CMK (cell line): ENCODE data around the gene KATNAL2.

ENCODE experiments used
- DNase-seq: peaks from one replicate; pipeline ENCODE4 v3.0.0-alpha.2; 2010; ENCODE audit warnings: low read depth

The KATNAL2 gene

DNA sequence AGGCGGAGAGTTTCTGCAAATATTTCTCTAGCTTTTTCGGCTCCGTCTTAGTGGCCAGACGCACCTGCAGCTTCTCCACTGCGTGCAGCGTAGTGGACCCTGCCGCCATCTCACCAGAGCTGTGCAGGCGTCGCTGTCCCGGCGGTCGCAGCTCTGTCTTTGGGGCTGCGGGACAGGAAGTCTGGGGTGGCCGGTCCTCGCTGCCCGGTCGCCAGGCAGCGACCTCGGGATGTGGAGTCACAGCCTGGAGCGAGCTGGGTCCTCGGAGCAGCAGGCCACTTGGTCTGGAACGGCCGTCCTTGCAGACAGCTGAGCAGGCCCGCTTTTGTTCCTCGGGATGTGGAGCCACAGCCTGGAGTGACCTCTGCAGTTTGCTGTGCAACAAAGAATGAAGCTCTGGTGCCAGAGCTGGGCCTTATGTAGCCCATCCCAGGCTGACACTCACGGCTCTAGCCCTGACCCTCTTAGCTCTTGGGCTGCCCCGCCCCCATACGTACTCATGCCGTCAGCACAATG is 117.8 kb downstream of the KATNAL2 start, which contains the start of gene ELOA2:
Gene ELOA2 (minus strand): TSS at position 466 of the 516 bp plus-strand sequence. CDS start 357 bp downstream, at position 109.
- no peak for DNase-seq

DNA sequence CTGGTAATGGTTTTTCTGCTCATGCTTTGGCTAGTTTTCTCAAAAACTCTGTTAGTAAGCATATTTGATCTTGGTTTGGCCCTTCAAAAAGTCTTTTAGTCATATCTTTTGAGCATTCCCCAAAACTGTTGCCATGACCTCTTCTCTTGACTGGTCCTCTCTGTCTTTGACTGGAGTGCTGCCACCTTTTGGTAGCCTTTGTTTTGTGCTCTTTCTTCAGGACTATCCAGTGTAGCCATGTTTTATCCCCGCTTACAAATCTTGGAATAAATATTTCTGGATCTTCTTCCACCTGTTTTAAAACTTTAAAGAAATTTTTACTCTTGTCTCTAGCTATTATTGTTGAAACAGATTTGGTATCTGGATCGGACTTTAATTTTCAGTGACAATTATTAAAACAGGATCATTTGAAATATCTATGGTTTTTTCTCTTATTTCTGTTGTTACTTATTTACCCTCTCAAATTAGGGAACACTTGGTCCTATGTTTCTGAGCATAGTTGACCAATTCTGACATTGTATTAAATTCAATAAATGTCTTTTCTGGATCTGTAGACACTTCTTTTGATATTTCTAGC is 119.0 kb downstream of the KATNAL2 start:
- DNase-seq = no peak

DNA sequence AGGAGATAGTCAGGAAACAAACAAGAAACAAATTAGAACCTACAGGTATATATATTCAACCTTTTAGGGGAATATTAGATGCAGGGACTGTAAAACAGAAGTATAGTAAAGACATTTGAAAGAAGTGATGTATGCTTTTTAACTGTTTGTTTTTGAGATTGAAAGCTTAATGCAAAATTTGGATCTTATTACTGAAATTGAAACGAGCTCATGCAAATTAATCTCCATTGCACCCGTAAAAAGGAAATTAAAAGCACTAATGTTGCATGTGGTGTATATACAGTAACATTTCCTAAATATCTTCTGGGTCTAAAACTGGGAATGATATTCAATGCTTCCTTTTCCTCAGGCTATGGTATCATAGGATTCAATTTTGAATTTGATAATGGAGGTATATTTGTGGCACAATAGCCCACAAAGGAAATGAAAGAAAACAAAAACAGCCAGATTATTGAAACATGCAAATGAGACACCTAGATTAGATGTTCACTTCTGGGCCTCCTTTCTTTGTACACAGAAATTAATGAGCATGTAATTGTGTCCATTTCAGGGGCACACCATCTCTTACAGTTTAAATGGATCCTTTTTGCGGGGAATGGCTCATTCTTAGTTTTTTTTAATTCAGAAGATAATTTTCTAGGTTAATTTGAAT is 119.7 kb downstream of the KATNAL2 start:
- DNase-seq = no peak

DNA sequence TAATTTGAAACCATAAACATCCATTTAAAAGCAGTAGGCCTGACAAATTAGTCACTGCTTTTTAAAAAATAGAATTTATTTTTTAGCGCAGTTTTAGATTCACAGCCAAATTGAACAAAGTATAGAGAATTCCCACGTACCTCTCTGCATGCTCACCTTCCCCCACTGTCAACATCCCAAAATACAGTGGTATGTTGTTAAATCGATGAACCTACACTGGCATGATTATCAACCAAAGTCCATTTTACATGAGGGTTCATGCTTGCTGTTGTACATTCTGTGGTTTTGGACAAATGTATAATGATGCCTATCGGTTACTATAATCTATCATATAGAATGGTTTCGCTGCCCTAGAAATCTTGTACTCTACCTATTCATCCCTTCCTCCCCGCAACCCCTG is 123.6 kb downstream of the KATNAL2 start:
- no peak for DNase-seq

DNA sequence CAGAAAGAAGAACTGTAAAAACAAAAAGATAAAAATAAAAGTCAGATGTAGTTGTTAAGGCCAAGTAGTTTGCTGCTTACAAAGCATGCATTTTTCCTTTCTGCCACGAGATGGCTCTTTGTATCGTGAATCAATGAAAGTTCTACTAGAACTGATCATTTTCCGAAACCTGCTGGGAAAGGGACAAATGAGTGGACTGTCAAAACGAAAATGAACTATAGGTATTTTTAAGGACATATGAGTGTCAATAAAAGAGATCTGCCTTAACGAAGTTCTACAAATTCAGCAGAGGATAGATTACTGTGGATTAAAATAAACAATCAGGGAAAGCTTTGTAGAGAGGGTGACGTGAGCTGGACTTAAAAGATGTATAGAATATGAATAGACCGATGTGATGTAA is 133.1 kb downstream of the KATNAL2 start:
- no peak for DNase-seq

DNA sequence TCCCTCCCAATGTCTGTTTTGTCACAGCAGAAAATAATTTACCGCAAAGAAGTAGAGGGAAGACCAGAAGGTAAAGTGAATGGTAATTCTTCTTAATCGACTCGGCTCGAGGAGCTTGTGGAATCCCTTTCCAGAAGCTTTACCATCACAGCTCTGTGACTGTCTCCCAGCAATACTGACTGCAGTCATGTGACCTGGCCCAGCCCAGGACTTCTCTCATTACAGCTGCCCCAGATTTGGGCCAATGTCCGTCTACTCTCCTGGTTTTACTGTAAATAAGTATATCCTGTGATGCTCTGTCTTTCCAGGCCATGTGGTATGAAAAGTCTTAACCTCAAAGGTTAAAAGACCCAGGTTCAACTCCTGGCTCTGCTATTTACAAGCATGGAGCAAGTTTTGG is 137.0 kb downstream of the KATNAL2 start:
- DNase-seq = no peak

DNA sequence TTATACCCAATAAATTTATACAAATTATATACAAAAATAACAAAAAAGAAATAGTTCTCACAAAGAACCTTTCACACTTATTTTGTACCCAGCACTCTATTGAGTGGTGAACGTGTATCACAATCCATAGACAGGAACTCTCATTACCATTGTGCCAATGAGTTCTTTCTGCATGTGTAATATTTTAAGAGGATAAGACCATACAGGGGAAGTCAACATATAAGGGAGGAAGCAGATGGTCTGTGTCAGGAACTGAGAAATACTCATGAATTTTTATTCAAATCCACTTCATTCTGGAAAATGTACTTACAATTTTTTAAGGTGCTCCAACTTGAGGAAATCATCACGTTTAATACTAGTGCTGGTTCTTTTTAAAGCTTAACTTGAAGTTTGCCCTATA is 145.1 kb downstream of the KATNAL2 start:
- DNase-seq = no peak

DNA sequence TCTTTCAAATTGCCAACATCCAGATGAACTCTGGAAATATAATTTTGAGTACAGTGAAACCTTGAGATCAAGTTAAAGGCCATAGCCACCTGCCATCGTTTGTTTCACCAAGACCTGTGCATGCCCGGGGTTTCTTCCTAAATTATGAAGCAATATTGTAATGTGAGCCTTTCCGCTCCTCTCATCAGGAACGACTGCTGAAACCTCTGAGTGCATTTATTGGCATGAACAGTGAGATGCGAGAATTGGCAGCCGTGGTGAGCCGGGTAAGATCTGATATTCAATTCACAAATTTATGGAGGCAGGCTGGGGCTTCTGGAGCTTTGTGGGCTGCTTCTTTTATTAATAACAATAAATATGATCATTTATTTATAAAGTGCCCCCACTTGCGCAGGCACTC is 145.7 kb downstream of the KATNAL2 start:
- no peak for DNase-seq

DNA sequence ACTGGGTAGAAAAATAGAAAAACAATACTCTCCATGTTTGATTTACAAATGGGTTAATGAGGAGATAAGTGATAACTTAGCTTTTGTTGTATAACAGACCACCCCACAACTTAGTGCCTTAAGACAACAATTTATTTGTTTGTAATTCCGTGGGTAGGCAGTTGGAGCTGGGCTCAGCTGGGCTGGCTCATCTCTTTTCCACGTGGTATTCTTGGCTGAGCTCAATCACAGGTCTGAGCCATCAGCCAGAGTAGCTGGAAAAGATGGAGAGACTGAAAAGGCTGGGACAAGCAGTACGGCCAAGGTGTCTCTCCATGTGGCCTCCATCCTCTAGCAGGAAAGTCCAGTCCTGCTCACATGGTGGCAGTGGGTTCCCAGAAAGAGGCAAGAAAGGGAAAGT is 150.2 kb downstream of the KATNAL2 start:
- DNase-seq = no peak

DNA sequence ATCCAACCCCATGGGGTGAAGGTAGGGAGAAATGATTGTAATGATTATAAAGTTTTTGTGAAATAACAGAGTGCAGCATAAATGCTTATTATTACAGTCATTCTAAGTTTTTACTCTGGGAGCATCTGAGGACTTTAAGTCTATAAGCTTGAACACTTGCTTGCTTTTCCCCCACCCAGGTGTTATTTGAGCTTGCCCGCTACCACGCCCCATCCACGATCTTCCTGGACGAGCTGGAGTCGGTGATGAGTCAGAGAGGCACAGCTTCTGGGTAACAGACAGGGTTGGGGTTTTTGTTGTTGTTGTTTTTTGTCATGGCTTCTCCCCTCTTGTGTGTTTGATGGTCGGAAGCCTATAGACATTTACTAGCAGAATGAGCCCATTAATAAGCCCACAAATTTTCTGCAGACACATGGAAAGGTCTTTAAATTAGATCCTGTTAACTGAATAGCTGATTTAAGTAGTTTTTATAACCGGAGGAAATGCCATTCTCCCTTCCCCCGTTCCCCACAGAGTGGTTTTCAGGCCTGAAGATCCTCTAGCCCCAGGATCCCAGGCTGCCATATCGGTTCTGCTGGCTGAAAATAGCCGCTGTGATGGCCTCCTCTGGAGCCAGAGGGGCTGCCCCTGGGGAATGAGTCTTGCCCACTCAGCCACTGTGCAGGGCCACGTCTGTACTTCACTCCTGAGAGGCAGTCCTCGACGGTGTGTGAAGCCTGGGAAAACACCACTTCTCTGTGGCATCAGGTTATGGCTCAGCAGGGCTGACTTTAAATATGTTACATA is 157.9 kb downstream of the KATNAL2 start:
- DNase-seq = no peak

DNA sequence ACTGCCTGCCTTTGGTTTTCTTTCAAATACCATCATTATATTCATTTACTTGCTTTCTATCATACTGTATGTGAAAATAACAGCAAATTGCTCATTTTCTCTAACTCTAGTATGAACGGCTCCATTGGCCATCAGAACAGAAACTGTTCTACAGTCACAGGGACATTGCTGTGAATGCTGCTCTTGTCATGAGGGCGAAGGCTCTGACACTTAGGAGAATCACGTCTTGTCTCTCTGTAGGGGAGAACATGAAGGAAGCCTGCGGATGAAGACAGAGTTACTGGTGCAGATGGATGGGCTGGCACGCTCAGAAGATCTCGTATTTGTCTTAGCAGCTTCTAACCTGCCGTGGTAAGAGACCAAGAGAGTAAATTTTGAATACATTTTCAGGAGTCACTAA is 159.7 kb downstream of the KATNAL2 start:
- DNase-seq = no peak

DNA sequence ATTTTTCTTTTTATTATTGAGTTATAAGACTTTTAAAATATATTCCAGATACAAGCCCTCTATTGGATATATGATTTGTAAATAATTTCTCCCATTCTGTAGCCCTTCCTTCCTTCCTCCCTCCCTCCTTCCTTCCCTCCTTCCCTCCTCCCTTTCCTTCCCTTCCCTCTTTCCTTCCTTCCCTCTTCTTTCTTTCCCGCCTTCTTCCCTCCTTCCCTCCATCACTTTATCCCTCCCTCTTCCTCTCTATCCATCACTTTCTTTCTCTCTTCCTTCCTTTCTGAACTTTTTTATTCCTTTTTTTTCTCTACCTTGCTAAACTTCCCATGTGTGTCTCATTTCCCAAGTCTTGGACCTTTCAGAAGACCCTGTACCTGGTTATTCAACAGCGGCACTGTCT is 163.5 kb downstream of the KATNAL2 start:
- no peak for DNase-seq

DNA sequence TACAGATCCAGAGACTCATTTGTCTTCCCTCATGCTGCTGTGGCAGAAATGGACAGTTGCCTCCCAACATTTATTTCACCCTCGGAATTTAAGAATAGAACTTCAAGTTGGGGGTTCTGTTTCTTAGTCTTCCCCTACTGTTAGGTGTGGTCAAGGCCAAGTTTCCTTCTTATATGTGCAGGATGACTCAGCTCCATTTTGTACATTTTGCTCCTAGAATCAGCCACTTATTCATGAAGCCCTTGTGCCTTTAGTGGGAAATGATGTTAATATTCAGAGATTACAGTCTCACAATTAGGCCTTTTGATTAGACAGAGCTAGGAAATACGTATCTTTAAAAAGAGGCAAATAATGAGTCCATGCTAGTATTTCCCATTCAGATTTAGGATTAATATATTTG is 164.2 kb downstream of the KATNAL2 start:
- no peak for DNase-seq

DNA sequence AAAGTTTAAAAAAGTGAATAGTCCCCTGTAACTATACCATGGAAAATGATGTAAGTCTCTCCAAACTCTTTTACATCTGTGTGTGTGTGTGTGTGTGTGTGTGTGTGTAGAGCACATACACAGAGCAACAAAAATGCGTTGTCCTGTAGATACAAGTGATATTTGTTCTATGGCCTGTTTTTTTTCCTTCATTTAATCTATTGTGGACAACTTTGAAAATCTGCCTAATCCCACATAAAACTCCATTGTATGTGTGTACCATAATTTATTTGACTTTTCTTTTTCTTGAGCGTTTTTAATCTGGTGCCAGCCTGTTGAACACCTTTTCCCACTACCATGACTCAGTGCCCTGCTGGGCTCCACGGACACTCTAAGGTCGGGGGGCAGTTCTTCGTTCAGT is 170.3 kb downstream of the KATNAL2 start:
- no peak for DNase-seq

DNA sequence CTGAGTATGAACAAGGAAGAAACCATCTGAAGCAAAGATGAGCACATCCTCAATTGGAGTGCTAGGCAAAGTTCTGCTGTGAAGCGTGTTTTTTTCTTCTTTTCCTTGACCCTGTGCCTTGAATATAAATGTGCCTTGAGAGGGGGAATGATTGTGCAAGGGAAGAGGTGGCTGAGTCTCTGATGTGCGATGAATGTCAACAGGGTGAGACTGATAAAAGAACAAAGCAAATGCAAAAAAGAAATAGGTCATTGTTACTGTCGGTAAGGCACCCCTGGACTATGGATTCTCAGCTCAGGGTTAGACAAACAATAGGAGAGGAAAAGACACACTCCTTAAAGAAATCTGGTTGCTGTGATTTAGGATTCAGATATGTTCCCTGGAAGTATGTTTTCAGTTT is 178.4 kb downstream of the KATNAL2 start:
- no peak for DNase-seq

DNA sequence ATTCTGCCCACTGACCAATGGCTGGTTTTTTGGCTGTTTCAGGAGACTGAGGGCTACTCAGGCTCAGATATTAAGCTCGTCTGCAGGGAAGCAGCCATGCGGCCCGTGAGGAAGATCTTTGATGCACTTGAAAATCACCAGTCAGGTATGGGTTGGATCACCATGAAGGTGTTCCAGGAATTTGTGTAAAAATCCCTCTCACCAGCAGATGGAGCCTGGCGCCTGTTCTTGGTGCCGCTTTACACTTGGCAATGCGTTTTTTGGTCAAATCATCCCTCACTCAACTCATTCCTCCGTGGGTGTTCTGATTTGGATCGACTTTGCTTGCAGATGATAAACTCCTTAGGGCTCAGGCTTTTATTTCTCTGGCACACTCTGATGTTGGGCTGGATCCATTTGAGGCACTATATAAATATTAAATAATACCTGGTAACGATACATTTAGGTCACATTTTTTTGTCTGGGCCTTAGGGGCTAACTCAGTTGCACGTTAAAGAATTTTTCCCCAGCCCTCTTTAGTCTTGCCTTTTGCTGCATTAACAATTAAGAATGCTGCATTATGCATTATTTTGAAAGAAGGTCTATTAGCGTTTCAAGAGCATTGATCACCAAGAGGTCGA is 182.9 kb downstream of the KATNAL2 start:
- DNase-seq = no peak

DNA sequence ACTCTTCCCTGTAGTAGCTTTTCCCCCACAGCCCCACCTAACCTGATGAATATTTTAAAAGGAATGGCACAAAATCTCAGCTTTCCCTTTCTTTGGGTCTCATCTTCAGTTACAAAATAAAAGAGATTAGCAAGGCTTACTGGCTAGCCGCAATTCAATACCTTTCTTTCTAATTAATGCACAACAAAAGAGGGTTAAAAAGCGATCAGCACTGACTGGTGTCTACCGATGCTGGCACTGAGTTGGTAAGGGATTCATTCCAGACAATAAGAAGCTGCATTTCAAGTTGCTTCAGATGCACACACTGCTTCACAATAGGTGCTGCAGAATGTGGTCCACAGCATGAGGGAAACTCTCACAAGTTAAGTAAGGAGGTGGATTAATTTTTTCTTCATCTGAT is 191.0 kb downstream of the KATNAL2 start:
- no peak for DNase-seq

DNA sequence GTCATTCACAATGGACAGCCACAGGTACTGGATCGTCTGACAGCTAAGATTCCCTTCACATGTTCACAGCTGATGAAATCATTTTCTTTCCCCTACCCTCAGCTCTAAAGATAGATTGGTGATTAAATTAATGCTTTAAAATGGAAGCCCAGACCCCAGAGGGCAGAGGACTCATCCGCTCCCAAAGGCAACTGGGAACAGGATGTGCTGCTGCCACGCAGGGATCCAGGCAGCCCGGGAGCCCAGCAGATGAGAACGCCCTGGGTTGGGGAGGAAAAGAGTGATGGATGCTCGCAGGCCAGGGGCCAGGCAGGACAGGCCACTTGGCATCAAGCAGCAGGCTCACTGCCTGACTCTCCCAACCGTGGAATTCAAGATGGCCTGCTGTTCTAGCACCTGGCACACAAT is 191.6 kb downstream of the KATNAL2 start:
- DNase-seq = no peak

DNA sequence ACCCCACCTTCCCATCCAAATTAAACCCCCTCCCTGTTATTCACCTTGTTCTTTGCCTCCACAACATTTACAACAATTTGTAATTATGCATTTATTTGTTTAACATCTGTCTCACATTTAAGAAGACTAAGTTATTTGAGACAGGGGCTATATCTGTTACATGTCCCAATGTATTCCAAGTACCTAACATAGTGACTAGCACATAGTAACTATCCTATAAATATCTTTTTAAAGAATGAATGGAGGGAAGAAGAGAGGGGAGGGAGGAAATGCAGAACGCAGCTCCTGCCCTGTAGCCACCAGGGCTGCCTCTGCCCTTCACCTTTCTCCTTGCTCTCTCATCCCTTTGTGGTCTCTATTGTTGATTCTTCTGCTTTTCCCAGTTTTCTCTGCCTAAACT is 192.3 kb downstream of the KATNAL2 start:
- DNase-seq = no peak

DNA sequence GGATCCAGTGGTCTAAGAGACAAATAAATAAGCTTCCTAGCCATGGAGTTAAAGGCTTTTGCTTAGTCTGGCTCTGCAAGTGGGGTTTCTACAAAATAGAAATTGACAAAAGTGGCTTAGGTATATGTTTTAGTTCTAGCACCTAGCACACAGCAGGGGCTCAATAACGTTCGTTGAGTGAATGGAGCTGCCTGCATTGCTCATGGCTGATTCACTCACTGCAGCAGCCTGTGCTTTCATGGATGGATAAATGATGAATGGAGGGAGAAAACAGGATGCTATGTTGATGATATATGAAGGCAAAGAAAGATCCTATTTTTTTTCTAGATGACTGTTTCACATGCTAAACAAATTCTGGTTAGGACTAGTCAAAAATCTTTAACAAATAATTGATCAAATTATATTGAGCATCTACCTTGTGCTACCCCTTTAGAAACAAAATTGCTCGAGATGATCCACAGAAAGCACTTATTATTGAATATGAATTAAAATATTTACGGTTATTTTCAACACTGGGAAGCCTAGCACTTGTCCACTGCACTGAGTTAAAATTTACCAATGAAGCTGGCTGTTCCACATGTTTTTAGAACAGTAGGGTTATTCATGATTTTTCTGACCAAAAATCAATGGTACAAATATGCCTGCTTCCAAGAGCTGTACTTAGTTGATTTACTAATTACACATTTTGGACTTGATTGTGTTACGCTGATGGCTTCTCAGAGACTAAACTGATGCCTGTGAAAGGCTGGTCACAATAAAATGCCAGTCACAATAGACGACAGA is 193.3 kb downstream of the KATNAL2 start:
- DNase-seq = no peak

DNA sequence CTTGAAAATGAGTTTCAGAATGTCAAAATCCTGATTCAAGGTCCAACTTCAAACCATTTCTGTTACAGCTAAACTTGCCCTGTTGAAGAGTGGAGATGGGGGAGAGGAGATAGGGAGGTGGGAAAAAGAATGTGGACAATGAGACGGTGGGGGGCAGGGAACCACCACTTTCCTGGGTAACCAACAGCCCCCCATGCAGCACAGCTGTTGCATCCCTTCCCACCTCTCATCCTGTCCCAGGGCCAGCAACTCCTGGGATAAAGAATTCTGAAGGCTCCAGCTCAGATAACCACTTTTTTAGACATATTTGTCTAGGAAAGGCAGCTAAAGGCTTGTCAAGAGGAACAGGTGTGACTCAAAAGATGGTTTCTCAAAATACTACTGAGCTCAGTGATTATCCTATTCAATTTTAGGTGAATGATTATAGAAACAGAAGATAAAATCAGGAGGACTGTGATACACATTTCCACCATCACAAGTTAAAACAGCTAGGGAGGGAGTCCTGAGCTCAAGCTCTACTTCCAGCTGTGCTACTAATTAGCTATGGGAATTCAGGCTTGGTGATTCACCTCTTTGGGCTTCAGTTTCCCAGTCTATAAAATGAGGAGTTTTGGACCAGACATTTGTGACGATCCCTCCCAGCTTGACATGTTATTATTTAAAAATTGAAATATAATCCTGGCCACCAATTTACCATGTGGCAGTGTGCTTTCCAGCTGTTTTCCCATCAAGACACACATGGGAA is 196.6 kb downstream of the KATNAL2 start:
- no peak for DNase-seq
